Memory B cell (primary cell): ENCODE measurements around the gene DENND1A.

Experiments
- ATAC-seq: fragments of 150-1000 bp; cut with Tn5 transposase; 2 replicates; pipeline ENCODE4 v1.10.0; 2021; ENCODE audit warnings: low read depth, mild to moderate bottlenecking, moderate library complexity
- DNase-seq, 2 donors: peaks; one replicate each; pipeline ENCODE4 v3.0.0; 2022; ENCODE audit warnings: low spot score in 2 of 2
- H3K27ac Mint-ChIP-seq: one replicate; pipeline ENCODE4 v1.8.0; 2022; ENCODE audit warnings: mild to moderate bottlenecking, moderate library complexity, mixed read lengths
- H3K27me3 Mint-ChIP-seq: one replicate; pipeline ENCODE4 v1.8.0; 2022; ENCODE audit warnings: mixed read lengths
- H3K36me3 Mint-ChIP-seq: one replicate; pipeline ENCODE4 v1.8.0; 2022; ENCODE audit warnings: mild to moderate bottlenecking, mixed read lengths
- H3K4me1 Mint-ChIP-seq: one replicate; pipeline ENCODE4 v1.8.0; 2022; ENCODE audit warnings: mixed read lengths
- H3K4me3 Mint-ChIP-seq: one replicate; pipeline ENCODE4 v1.8.0; 2022; ENCODE audit warnings: mild to moderate bottlenecking, moderate library complexity, mixed read lengths
- H3K9me3 Mint-ChIP-seq: one replicate; pipeline ENCODE4 v1.8.0; 2022; ENCODE audit warnings: mixed read lengths

DENND1A gene

GRCh38 chr9:123478160-123478559 is 451.8 kb downstream of the DENND1A start:
- Mint-ChIP-seq H3K4me3 (no peak overlapping the region), H3K4me1 (no peaks in the 10 kb centered on the region), H3K27me3 (no peaks in the 10 kb centered on the region), H3K9me3 (no peaks in the 10 kb centered on the region), H3K36me3 (peaks cover 8% of the 10 kb centered on the region), H3K27ac (no peak overlapping the region)
- DNase-seq (no peak), ATAC-seq (no peak)

GRCh38 chr9:123475407-123475806 is 454.5 kb downstream of the DENND1A start:
- ATAC-seq = no peak
- Mint-ChIP-seq H3K4me1 (peaks cover 9% of the 10 kb centered on the region), H3K9me3 (no peaks in the 10 kb centered on the region), H3K27me3 (no peaks in the 10 kb centered on the region), H3K4me3 (no peak overlapping the region), H3K36me3 (peaks cover 2% of the 10 kb centered on the region), H3K27ac (no peak overlapping the region)
- DNase-seq = no peak

GRCh38 chr9:123472862-123473614 is 456.9 kb downstream of the DENND1A start:
- Mint-ChIP-seq H3K27ac (no peak overlapping the region), H3K27me3 (no peaks in the 10 kb centered on the region), H3K4me3 (no peak overlapping the region), H3K4me1 (peaks cover 9% of the 10 kb centered on the region), H3K36me3 (peaks cover 3% of the 10 kb centered on the region), H3K9me3 (no peaks in the 10 kb centered on the region)
- ATAC-seq (no peak), DNase-seq (no peak)

- Mint-ChIP-seq H3K27ac (peak overlapping the region; percentile 53), H3K9me3 (no peaks in the 10 kb centered on the region), H3K4me1 (peaks cover 9% of the 10 kb centered on the region), H3K27me3 (no peaks in the 10 kb centered on the region), H3K4me3 (no peak overlapping the region), H3K36me3 (peaks cover 4% of the 10 kb centered on the region)
- DNase-seq (no peak), ATAC-seq (peak; percentile 68)
These were observed 457.9 kb downstream of the DENND1A start for GRCh38 chr9:123471843-123472570.

- Mint-ChIP-seq H3K27me3 (no peaks in the 10 kb centered on the region), H3K4me1 (peaks cover 9% of the 10 kb centered on the region)
These were observed 458.7 kb downstream of the DENND1A start for GRCh38 chr9:123470991-123471770.

GRCh38 chr9:123470121-123470782 is 459.7 kb downstream of the DENND1A start:
- no peak overlapping the region for H3K4me3 Mint-ChIP-seq
- DNase-seq (no peak), ATAC-seq (no peak)
- no peaks in the 10 kb centered on the region for H3K9me3 Mint-ChIP-seq
- H3K27me3 Mint-ChIP-seq = no peaks in the 10 kb centered on the region
- H3K36me3 Mint-ChIP-seq = peaks cover 4% of the 10 kb centered on the region
- no peak overlapping the region for H3K27ac Mint-ChIP-seq
- H3K4me1 Mint-ChIP-seq = peaks cover 9% of the 10 kb centered on the region

More at GRCh38 chr9:123470991-123471770, 458.7 kb downstream of the DENND1A start:
- no peak overlapping the region for H3K4me3 Mint-ChIP-seq
- H3K27ac Mint-ChIP-seq = no peak overlapping the region
- DNase-seq = no peak
- ATAC-seq = no peak
- H3K9me3 Mint-ChIP-seq = no peaks in the 10 kb centered on the region
- H3K36me3 Mint-ChIP-seq = peaks cover 4% of the 10 kb centered on the region

GRCh38 chr9:123469282-123469681 is 460.6 kb downstream of the DENND1A start:
- no peak for ATAC-seq
- Mint-ChIP-seq H3K9me3 (peaks cover under 1% of the 10 kb centered on the region), H3K27ac (no peak overlapping the region), H3K36me3 (peaks cover 4% of the 10 kb centered on the region), H3K4me3 (no peak overlapping the region), H3K27me3 (no peaks in the 10 kb centered on the region), H3K4me1 (peaks cover 9% of the 10 kb centered on the region)
- DNase-seq = no peak

- DNase-seq = no peak
- Mint-ChIP-seq H3K4me3 (no peak overlapping the region), H3K4me1 (peaks cover 9% of the 10 kb centered on the region), H3K36me3 (peaks cover 7% of the 10 kb centered on the region), H3K27ac (no peak overlapping the region), H3K9me3 (peaks cover 4% of the 10 kb centered on the region), H3K27me3 (no peaks in the 10 kb centered on the region)
- no peak for ATAC-seq
These were observed 461.4 kb downstream of the DENND1A start for GRCh38 chr9:123468541-123468940.

- Mint-ChIP-seq H3K27ac (no peak overlapping the region), H3K27me3 (no peaks in the 10 kb centered on the region), H3K4me1 (no peaks in the 10 kb centered on the region), H3K9me3 (peaks cover 4% of the 10 kb centered on the region), H3K4me3 (no peak overlapping the region), H3K36me3 (peaks cover 12% of the 10 kb centered on the region)
- DNase-seq = no peak
- no peak for ATAC-seq
These were observed 464.6 kb downstream of the DENND1A start for GRCh38 chr9:123465304-123465703.

GRCh38 chr9:123460091-123460490 is 469.8 kb downstream of the DENND1A start:
- no peak overlapping the region for H3K4me3 Mint-ChIP-seq
- DNase-seq = no peak
- H3K27me3 Mint-ChIP-seq = no peaks in the 10 kb centered on the region
- H3K27ac Mint-ChIP-seq = no peak overlapping the region
- H3K4me1 Mint-ChIP-seq = no peaks in the 10 kb centered on the region
- peaks cover 4% of the 10 kb centered on the region for H3K9me3 Mint-ChIP-seq
- H3K36me3 Mint-ChIP-seq = peaks cover 19% of the 10 kb centered on the region
- no peak for ATAC-seq

- Mint-ChIP-seq H3K9me3 (no peaks in the 10 kb centered on the region), H3K4me3 (no peak overlapping the region), H3K36me3 (peaks cover 21% of the 10 kb centered on the region), H3K4me1 (no peaks in the 10 kb centered on the region), H3K27ac (no peak overlapping the region), H3K27me3 (no peaks in the 10 kb centered on the region)
- ATAC-seq (no peak), DNase-seq (no peak)
These were observed 472.3 kb downstream of the DENND1A start for GRCh38 chr9:123457583-123457982.

GRCh38 chr9:123456011-123456410 is 473.9 kb downstream of the DENND1A start:
- Mint-ChIP-seq H3K27me3 (no peaks in the 10 kb centered on the region), H3K4me3 (no peak overlapping the region), H3K36me3 (peaks cover 24% of the 10 kb centered on the region), H3K4me1 (no peaks in the 10 kb centered on the region), H3K9me3 (no peaks in the 10 kb centered on the region), H3K27ac (no peak overlapping the region)
- ATAC-seq (no peak), DNase-seq (no peak)

GRCh38 chr9:123455187-123455586 is 474.7 kb downstream of the DENND1A start:
- Mint-ChIP-seq H3K9me3 (no peaks in the 10 kb centered on the region), H3K4me3 (no peak overlapping the region), H3K27ac (no peak overlapping the region), H3K27me3 (no peaks in the 10 kb centered on the region), H3K36me3 (peaks cover 23% of the 10 kb centered on the region), H3K4me1 (no peaks in the 10 kb centered on the region)
- no peak for ATAC-seq
- no peak for DNase-seq

- Mint-ChIP-seq H3K9me3 (no peaks in the 10 kb centered on the region), H3K27me3 (no peaks in the 10 kb centered on the region), H3K4me1 (no peaks in the 10 kb centered on the region), H3K4me3 (no peak overlapping the region), H3K27ac (no peak overlapping the region), H3K36me3 (peaks cover 26% of the 10 kb centered on the region)
- no peak for ATAC-seq
- DNase-seq = no peak
These were observed 475.6 kb downstream of the DENND1A start for GRCh38 chr9:123454361-123454760.
